Measurements from ENCODE around the gene CSRP1. TPM values are rescaled to one million over a fixed set of nuclear protein-coding genes. Genes with fewer than 3 reads are reported as not detected.
A peak's percentile ranks its signal among the peaks of the same experiment; 100 is the strongest.

The CSRP1 gene
- total and polyA plus RNA-seq, 2 donors from 2014 or later, result 211 to 236 TPM

DNA sequence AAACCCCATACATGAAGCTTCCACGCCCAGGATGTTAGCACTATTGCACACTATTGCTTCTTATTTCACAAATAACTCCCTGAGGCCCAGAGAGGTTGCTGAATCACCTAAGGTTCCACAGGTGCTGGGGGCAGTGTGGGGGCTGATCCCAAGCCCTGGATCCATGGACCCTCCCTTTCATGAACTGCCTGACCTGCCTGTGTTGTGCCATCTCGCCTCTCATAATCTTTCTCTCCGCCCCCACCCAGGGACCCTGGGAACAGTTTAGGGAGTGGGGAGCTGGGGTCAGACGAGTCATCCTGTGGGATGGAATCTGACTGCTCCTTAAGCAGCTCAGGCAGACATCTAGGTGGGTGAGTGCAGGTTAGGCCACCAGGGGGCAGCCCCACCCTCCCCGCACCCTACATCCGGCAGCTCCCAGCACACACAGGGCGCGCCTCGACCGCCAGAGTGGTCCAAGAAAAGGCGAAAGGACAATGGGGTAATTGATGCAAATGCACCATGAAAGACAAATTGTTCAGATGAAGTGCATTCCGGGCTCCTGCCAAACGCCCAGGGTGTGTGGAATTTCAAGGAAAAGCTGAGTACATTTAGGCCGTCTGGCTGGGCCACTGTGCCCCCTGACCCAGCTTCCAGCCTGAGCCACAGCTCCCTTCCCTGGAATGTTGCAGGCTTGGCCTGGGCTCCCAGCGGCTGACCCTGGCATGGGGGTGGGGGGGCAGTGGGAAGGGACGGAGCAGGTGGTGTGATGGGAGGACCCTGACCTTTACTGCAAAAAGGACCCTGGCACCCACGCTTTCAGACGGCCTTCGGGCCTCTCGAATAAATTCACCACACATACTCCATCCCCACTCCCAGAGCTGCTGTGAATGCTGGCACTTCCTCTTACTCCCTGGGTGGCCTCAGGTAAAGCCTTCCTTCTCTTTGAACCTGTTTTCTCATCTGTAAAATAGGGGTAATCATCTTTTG lies 58.7 kb downstream of the CSRP1 start:
- intact Hi-C loops (cut with DNase I), result loop anchor here (10.0 kb wide), 1 partner anchor 67 kb away; no protein-coding TSS in a partner anchor
- DNase-seq (peak; percentile 77 to 88 (median 81)), FAIRE-seq (no peak)
- Histone ChIP-seq H3K9me3 (ENCODE audit: control insufficient read depth in 2 of 3, insufficient read depth in 1 of 3, low read length in 3 of 3) (no peaks in the 10 kb centered on the region), H3K4me3 (ENCODE audit: low read length in 3 of 3) (no peak overlapping the region), H3K27ac (ENCODE audit: low read depth in 2 of 2, low read length in 2 of 2) (no peak overlapping the region), H3K27me3 (ENCODE audit: control insufficient read depth, insufficient read depth, low read length) (no peaks in the 10 kb centered on the region), H3K36me3 (ENCODE audit: control insufficient read depth in 2 of 3, insufficient read depth in 3 of 3, low read length in 3 of 3) (no peaks in the 10 kb centered on the region), H3K9ac (ENCODE audit: low read length in 3 of 3) (no peak overlapping the region), H3K4me1 (ENCODE audit: control insufficient read depth in 2 of 3, insufficient read depth in 2 of 3, low read depth in 1 of 3, low read length in 3 of 3) (peaks cover 0 to 3% (median 2%) of the 10 kb centered on the region in 3 donors)
- TF ChIP-seq CTCF (IDR thresholded peaks at IDR 0.05; ENCODE audit: borderline replicate concordance, extremely low read depth, insufficient read depth), result peak; percentile 70

GRCh38 chr1:201445310-201445709 lies 61.6 kb downstream of the CSRP1 start:
- DNase-seq (no peak), FAIRE-seq (no peak)
- Histone ChIP-seq H3K27ac (ENCODE audit: low read depth in 2 of 2, low read length in 2 of 2) (no peak overlapping the region), H3K9ac (ENCODE audit: low read length in 3 of 3) (no peak overlapping the region), H3K36me3 (ENCODE audit: control insufficient read depth in 2 of 3, insufficient read depth in 3 of 3, low read length in 3 of 3) (no peaks in the 10 kb centered on the region), H3K4me1 (ENCODE audit: control insufficient read depth in 2 of 3, insufficient read depth in 2 of 3, low read depth in 1 of 3, low read length in 3 of 3) (peaks cover 0 to 3% (median 2%) of the 10 kb centered on the region in 3 donors), H3K9me3 (ENCODE audit: control insufficient read depth in 2 of 3, insufficient read depth in 1 of 3, low read length in 3 of 3) (no peaks in the 10 kb centered on the region), H3K27me3 (ENCODE audit: control insufficient read depth, insufficient read depth, low read length) (no peaks in the 10 kb centered on the region), H3K4me3 (ENCODE audit: low read length in 3 of 3) (no peak overlapping the region)
- no peak for TF ChIP-seq CTCF (IDR thresholded peaks at IDR 0.05; ENCODE audit: borderline replicate concordance, extremely low read depth, insufficient read depth)
- intact Hi-C loops (cut with DNase I), result loop anchor here (10.0 kb wide), 1 partner anchor 69 kb away; no protein-coding TSS in a partner anchor

- no peak for FAIRE-seq
These were observed 62.1 kb downstream of the CSRP1 start for GRCh38 chr1:201444792-201445191.

More at GRCh38 chr1:201444792-201445191, 62.1 kb downstream of the CSRP1 start:
- Histone ChIP-seq H3K36me3 (ENCODE audit: control insufficient read depth in 2 of 3, insufficient read depth in 3 of 3, low read length in 3 of 3) (no peaks in the 10 kb centered on the region), H3K9ac (ENCODE audit: low read length in 3 of 3) (no peak overlapping the region), H3K4me3 (ENCODE audit: low read length in 3 of 3) (no peak overlapping the region), H3K4me1 (ENCODE audit: control insufficient read depth in 2 of 3, insufficient read depth in 2 of 3, low read depth in 1 of 3, low read length in 3 of 3) (peaks cover 0 to 3% (median 2%) of the 10 kb centered on the region in 3 donors), H3K27me3 (ENCODE audit: control insufficient read depth, insufficient read depth, low read length) (no peaks in the 10 kb centered on the region), H3K9me3 (ENCODE audit: control insufficient read depth in 2 of 3, insufficient read depth in 1 of 3, low read length in 3 of 3) (no peaks in the 10 kb centered on the region), H3K27ac (ENCODE audit: low read depth in 2 of 2, low read length in 2 of 2) (no peak overlapping the region)
- intact Hi-C loops (cut with DNase I), result loop anchor here (10.0 kb wide), 1 partner anchor 70 kb away; no protein-coding TSS in a partner anchor
- no peak for TF ChIP-seq CTCF (IDR thresholded peaks at IDR 0.05; ENCODE audit: borderline replicate concordance, extremely low read depth, insufficient read depth)
- DNase-seq, result no peak
